MM.1S (cell line): Measurements from ENCODE around the gene UGCG.

Experiments used
- DNase-seq: peaks from one replicate; pipeline ENCODE4 v3.0.0-alpha.2; 2015
- H2AFZ ChIP-seq: fragments of 300-600 bp; sonication (generic); 2 replicates; pipeline ENCODE4 v1.6.0; 2016; ENCODE audit warnings: antibody characterized with exemption, low read length
- H3F3A ChIP-seq: fragments of 300-600 bp; sonication (generic); 2 replicates; pipeline ENCODE4 v1.6.1; 2016; ENCODE audit warnings: mild to moderate bottlenecking, antibody characterized with exemption, low read length, moderate library complexity, mixed read lengths; ENCODE audit not compliant: insufficient read depth
- H3K27ac ChIP-seq: fragments of 300-600 bp; sonication (generic); 2 replicates; pipeline ENCODE4 v1.5.1; 2016; ENCODE audit warnings: mild to moderate bottlenecking, low read length
- H3K27me3 ChIP-seq: fragments of 300-600 bp; sonication (generic); replicated peaks from 2 replicates; pipeline ENCODE4 v1.6.0; 2016; ENCODE audit warnings: low read length; ENCODE audit not compliant: insufficient read depth
- H3K36me3 ChIP-seq: fragments of 300-600 bp; sonication (generic); replicated peaks from 2 replicates; pipeline ENCODE4 v1.6.1; 2016; ENCODE audit warnings: mild to moderate bottlenecking, low read length, mixed read lengths; ENCODE audit not compliant: insufficient read depth
- H3K4me1 ChIP-seq: fragments of 300-600 bp; sonication (generic); 2 replicates; pipeline ENCODE4 v1.6.1; 2016; ENCODE audit warnings: low read length, mixed read lengths
- H3K4me2 ChIP-seq: fragments of 300-600 bp; sonication (generic); 2 replicates; pipeline ENCODE4 v1.6.0; 2016; ENCODE audit warnings: low read depth, low read length
- H3K4me3 ChIP-seq: fragments of 300-600 bp; sonication (generic); 2 replicates; pipeline ENCODE4 v1.5.1; 2016; ENCODE audit warnings: low read length, mixed read lengths
- H3K79me2 ChIP-seq: fragments of 300-600 bp; sonication (generic); 2 replicates; pipeline ENCODE4 v1.6.1; 2016; ENCODE audit warnings: mixed run types, low read length, mixed read lengths
- H3K9ac ChIP-seq: fragments of 300-600 bp; sonication (generic); 2 replicates; pipeline ENCODE4 v1.6.1; 2016; ENCODE audit warnings: low read length, mixed read lengths
- H3K9me2 ChIP-seq: fragments of 300-600 bp; sonication (generic); replicated peaks from 2 replicates; pipeline ENCODE4 v1.6.1; 2016; ENCODE audit warnings: mild to moderate bottlenecking, low read length, mixed read lengths; ENCODE audit not compliant: insufficient read depth
- H3K9me3 ChIP-seq: fragments of 300-600 bp; sonication (generic); replicated peaks from 2 replicates; pipeline ENCODE4 v1.6.1; 2016; ENCODE audit warnings: mild to moderate bottlenecking, low read length, mixed read lengths; ENCODE audit not compliant: insufficient read depth
- H4K20me1 ChIP-seq: fragments of 300-600 bp; sonication (generic); 2 replicates; pipeline ENCODE4 v1.6.1; 2016; ENCODE audit warnings: mild to moderate bottlenecking, low read length, moderate library complexity, mixed read lengths; ENCODE audit not compliant: insufficient read depth
- CTCF ChIP-seq: fragments of 300-600 bp; sonication (generic); IDR thresholded peaks from 2 replicates; pipeline ENCODE4 v1.5.1; 2016; ENCODE audit warnings: antibody characterized with exemption, low read length, mixed read lengths
- EZH2 ChIP-seq: fragments of 300-600 bp; sonication (generic); optimal IDR thresholded peaks from 2 replicates; pipeline ENCODE3; 2017; ENCODE audit warnings: low read depth, mild to moderate bottlenecking, antibody characterized with exemption, low read length, mixed read lengths
- EZH2phosphoT487 ChIP-seq: fragments of 300-600 bp; sonication (generic); IDR thresholded peaks from 2 replicates; pipeline ENCODE4 v1.6.1; 2018; ENCODE audit warnings: antibody characterized with exemption, low read length

The UGCG gene

GRCh38 chr9:111876179-111876578 is 20.4 kb upstream of the UGCG start:
- no peak for DNase-seq
- no peak overlapping the region for H3K4me3 ChIP-seq
- H3K9me2 ChIP-seq = no peaks in the 10 kb centered on the region
- no peaks in the 10 kb centered on the region for H3K27me3 ChIP-seq
- no peaks in the 10 kb centered on the region for H4K20me1 ChIP-seq
- H2AFZ ChIP-seq = no peak overlapping the region
- H3F3A ChIP-seq = no peaks in the 10 kb centered on the region
- TF ChIP-seq CTCF (no peak), EZH2phosphoT487 (no peak), EZH2 (no peak)
- no peaks in the 10 kb centered on the region for H3K79me2 ChIP-seq
- no peaks in the 10 kb centered on the region for H3K4me1 ChIP-seq
- H3K36me3 ChIP-seq = no peaks in the 10 kb centered on the region
- no peak overlapping the region for H3K4me2 ChIP-seq
- H3K9ac ChIP-seq = no peak overlapping the region
- H3K9me3 ChIP-seq = no peaks in the 10 kb centered on the region
- H3K27ac ChIP-seq = no peak overlapping the region

GRCh38 chr9:111877420-111877819 is 19.2 kb upstream of the UGCG start:
- no peak overlapping the region for H3K4me3 ChIP-seq
- H3K27me3 ChIP-seq = no peaks in the 10 kb centered on the region
- TF ChIP-seq EZH2phosphoT487 = no peak
- TF ChIP-seq EZH2 = no peak
- TF ChIP-seq CTCF = no peak
- no peaks in the 10 kb centered on the region for H3K4me1 ChIP-seq
- no peaks in the 10 kb centered on the region for H4K20me1 ChIP-seq
- no peak overlapping the region for H3K4me2 ChIP-seq
- H3K9me3 ChIP-seq = no peaks in the 10 kb centered on the region
- no peak overlapping the region for H3K27ac ChIP-seq
- no peak for DNase-seq
- H3K79me2 ChIP-seq = no peaks in the 10 kb centered on the region
- no peaks in the 10 kb centered on the region for H3K9me2 ChIP-seq
- no peak overlapping the region for H3K9ac ChIP-seq
- no peaks in the 10 kb centered on the region for H3K36me3 ChIP-seq
- H2AFZ ChIP-seq = no peak overlapping the region
- H3F3A ChIP-seq = no peaks in the 10 kb centered on the region

GRCh38 chr9:111878946-111879345 is 17.7 kb upstream of the UGCG start:
- H4K20me1 ChIP-seq = no peaks in the 10 kb centered on the region
- H3K9ac ChIP-seq = no peak overlapping the region
- no peaks in the 10 kb centered on the region for H3K36me3 ChIP-seq
- no peaks in the 10 kb centered on the region for H3K4me1 ChIP-seq
- H3K79me2 ChIP-seq = no peaks in the 10 kb centered on the region
- no peak overlapping the region for H2AFZ ChIP-seq
- no peaks in the 10 kb centered on the region for H3K9me3 ChIP-seq
- no peaks in the 10 kb centered on the region for H3F3A ChIP-seq
- H3K27me3 ChIP-seq = no peaks in the 10 kb centered on the region
- H3K27ac ChIP-seq = no peak overlapping the region
- no peaks in the 10 kb centered on the region for H3K9me2 ChIP-seq
- no peak overlapping the region for H3K4me3 ChIP-seq
- no peak for DNase-seq
- TF ChIP-seq EZH2phosphoT487 (no peak), CTCF (no peak), EZH2 (no peak)
- no peak overlapping the region for H3K4me2 ChIP-seq
